C1 segment of cervical spinal cord (tissue), 14 donors: Measurements from ENCODE around the gene MIPOL1.

ENCODE experiments used
- DNase-seq, 14 donors: peaks; one replicate each; lab custom pipeline; 2025; lab: John Stamatoyannopoulos, UW

Gene MIPOL1

DNA sequence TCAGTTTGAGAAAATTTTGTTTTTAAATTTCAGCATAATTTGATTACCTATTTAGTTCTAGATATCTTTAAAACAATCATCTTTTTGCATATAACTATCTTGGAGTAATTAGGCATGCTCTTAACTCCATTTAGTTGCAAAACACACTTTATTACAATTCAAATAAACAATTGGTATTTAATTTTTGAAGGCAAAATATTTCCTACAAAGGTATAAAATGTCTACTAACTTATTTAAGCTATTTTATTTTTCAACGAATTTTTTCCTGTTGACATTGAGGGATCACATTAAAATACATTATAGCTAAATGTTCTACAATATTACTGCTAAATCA, 389.0 kb downstream of the MIPOL1 start:
- DNase-seq: no peak

DNA sequence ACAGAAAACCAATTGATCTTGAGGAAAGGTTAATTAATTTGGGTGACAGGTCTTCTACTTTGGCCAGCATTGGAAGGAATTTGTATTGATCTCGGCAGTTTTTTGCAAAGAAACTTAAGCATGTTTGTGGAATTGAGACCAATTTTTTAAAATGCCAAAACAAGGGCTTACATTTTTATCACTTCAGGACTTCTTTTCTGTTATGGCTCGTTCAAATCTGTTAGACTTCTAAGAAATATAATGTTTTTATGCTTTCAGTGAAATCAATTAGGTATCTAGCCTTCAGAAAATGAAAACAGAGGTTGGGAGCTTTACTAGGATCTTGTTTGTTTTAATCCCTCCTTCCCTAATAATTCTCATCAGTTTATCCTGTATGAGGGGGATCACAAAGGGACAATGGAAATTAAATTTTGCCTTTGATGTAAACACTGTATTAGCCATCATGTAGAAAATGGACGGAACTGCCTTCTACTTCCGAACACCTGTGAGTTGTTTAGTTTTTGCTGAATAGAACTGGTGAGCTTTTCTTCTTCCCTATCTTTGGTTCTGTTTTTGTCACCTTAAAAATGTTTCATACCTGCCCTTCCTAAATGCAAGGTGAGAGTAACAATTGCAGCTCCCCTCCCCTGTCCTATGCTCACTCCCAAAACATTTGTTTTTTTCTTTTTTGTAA, 389.5 kb downstream of the MIPOL1 start:
- DNase-seq: no peak

DNA sequence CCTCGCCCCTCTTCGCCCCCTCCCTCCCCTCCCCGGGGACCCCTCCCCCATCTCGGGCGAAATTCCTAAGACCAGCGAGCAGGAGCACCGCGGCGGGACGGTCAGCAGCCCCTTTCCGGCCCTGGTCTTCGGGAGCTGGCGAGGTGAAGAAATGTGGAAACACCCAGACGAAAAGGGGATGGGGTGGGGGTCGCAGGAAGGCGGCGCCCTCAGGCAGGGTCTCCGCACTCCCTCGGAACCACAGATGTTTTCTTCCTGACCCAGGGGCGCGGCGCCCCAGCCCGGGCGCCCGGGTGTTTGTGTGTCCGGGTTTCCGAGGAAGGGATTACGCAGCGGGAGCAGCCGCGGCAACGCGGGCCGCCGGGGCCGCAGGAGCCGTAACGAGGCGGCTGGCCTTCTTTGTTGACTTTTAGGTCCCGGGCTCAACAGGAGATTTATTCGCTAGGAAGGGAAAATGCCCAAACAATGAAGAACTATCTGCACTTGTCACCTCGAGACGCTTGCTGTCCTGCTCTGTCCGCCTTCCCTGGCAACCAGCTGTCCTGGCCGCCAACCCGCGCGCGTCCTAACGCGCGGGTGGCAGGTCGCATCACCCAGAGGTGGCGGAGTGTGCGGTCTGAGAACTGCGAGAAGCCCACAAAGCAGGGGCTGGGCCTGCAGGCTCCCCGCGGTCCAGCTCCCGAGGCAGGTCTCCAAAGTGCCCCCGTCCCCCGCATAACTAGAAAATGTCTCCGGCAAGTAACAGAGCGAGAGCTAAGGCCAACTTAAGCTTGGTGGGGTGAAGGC, 390.3 kb downstream of the MIPOL1 start:
- DNase-seq: no peak

DNA sequence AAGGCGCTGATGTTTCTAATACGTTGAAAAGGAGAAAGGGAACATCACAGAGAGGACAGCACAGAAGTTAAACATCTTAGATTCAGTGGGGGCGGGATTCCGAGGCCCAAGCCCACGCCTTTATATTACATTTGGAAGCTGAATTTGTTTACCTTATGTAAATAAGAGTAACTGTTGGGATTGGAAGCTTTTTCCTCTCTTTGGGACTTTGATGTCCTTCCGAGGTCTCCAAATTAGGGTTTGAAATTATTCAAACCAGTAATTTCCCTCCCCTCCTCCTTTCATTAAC, 390.9 kb downstream of the MIPOL1 start:
- DNase-seq: no peak

DNA sequence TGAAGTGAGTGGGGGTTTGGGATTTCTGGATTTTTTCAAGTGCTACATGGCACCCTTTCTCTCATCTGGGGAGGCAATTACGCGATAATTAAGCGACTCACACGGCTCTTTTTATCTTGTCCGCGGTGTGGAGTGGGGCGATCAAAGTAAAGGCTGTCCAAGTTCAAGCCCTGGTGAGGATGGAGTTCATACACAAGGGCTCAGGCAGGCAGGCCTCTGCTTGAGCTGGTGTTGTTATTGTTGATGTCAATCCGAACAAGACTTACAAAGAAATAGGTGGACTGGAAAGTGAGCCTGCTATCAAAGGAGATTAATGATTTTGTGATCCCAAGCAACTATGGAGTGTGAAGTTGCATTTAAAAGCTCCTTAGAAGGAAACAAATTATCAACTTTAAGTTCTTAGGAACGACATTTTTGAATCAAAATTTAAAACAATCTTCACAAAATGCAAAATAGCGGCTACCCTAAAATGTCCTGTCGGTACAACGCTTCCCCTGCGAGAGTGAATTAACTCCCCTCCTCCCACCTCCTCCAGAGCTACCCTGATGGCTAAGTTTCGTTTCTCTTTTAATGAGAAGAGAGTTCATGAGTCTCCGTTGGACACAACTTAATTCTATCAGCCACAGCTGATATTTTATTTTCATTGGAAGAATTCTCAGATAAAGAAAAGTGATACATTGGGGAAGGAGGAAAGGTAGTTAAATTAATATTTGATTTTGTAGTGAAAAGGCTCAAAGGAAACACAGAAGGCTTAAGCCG, 391.4 kb downstream of the MIPOL1 start:
- DNase-seq: no peak

DNA sequence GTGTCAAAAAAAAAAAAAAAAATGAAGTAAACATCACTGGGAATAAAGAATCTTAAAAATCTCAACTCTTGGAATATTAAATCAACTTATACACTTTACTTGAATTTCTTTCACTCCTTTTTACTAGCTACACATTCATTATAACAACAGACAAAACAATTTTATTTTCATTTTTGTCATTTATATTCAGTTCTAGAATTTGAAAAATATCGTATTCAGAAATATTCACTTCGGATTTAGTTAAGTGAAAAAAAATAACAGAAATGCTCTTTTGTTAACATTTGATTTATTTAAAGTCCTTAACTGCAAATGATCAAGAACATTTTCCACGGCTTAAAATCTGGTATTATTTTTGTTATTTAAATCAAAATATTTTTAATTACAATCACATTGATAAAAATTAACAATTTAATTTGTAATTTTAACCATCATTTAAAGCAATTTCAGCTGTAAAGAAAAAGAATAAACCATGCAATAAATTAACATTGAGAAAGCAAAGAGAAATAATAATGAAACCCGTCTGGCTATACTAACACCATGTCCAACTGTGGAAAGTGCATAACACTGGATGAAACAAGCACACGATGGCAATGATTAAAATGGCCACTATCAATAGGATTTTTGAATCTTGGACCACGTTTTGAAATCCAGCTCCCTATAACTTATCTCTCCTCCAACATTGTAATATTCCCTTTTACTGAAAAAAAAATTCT, 392.1 kb downstream of the MIPOL1 start:
- DNase-seq: no peak

DNA sequence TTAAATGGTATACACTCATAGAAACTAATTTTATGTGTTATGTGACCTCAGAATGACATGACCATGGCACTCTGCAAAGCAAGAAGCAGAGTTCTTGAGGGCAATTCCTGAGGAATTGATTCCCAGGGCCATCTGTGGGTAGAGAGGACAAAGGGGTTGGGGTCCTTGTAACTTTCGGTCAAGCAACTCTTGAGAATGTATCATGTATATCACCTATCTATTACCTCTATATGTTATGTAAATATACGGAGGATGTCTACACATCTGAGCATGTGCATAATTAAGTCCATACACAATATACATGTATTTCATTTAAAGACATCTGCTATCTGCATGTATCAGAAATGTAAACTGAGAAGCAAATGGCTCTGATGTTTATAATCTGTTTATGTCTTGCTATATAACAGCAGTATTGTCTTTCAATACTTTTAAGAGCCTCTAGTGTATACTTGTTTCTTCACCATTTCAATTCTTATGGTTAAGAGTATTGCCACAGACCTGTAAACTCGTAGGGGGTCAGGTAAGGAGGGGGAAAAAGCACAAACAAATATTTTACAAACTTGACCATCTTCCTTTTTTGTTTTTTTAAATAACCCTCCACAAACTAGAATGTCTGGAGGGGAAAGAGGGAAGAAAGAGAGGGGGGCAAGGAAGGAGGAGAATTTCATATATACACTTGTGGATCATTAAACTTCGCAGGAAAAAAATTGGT, 392.8 kb downstream of the MIPOL1 start:
- no peak for DNase-seq

DNA sequence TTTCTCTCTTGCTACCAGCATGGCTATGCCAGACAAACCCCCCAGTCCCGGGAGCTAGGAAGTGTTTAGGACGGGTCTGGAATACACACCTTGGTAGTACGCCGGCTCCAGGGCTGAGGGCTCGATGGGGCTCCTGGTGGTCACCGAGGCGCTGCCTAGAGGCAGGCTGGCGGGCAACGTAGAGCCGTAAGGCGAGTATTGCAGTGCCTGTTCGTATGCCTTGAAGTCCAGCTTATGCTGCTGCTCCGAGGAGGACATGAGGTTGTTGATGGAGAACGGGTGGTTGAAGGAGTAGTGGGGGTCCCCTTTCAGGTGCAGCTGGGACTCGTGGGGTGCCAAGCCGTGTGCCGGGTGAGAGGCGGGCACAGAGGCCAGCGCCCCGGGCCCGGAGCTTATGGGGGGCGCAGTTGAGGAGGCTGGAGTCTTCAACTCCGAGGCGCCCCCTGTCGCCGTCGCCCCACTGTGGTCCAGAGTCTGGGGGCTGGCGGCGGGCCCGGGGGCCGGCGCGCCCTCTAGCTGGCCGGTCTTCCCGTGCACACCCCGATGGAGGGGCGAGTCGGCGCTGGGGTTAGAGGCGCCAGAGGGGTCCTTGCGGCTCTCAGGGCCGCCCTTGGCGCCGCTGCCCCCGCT, 393.7 kb downstream of the MIPOL1 start:
- DNase-seq: no peak

DNA sequence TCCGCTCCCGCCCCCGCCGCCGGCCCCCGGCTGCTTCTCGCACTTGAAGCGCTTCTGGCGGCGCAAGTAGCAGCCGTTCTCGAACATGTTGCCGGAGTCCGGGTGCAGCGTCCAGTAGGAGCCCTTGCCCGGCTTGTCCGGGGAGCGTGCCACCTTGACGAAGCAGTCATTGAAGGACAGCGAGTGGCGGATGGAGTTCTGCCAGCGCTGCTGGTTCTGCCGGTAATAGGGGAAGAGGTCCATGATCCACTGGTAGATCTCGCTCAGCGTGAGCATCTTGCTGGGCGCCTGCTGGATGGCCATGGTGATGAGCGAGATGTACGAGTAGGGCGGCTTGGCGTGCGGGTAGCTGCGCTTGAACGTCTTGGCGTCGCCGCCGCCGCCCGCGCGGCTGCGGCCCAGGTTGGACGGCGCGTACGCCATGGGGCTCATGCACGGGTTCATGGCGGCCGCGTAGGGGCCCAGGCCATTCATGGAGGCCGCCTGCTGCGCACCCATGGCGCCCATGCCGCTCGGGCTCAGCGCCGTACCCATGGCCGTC, 394.3 kb downstream of the MIPOL1 start:
- DNase-seq: no peak

DNA sequence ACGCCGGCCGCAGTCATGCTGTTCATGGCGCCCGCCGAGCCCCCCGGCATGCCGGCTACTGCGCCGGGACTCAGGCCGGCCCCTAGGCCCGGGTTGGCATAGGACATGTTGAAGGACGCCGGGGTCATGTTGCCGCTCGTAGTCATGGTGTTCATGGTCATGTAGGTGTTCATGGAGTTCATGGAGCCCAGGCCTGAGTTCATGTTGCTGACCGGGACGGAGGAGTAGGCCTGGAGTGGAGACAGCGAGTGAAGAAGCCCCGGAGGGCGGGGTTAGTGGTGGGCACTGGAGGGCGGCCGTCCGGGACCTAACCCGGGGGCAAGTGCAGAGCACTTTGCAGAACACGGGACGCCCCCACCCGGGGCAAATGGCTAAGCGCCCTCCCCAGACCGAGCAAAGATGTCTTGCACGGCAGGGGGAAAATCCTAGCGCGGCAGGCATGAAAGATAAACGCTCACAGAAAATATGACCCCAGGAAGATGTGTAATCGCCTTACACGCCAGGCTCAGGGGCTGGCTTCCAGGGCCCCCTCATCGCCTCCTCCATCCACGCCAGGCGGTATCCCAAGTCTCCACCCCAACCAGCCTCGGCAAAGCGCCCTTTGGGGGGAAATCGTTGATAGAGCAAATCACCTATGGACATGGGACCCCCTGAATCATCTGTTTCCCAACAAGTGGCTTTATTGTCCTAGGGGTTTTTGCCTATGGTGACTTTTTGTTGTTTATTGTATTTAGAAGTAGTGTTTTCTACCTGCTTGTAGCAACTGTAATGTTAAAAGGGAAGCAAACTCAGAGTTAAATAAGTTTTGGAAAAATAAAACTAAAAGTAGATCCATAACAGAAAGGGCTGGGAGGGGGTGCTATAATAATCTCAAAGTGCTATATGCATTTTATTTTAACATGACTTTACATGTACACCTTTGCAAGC, 395.0 kb downstream of the MIPOL1 start:
- DNase-seq: no peak

DNA sequence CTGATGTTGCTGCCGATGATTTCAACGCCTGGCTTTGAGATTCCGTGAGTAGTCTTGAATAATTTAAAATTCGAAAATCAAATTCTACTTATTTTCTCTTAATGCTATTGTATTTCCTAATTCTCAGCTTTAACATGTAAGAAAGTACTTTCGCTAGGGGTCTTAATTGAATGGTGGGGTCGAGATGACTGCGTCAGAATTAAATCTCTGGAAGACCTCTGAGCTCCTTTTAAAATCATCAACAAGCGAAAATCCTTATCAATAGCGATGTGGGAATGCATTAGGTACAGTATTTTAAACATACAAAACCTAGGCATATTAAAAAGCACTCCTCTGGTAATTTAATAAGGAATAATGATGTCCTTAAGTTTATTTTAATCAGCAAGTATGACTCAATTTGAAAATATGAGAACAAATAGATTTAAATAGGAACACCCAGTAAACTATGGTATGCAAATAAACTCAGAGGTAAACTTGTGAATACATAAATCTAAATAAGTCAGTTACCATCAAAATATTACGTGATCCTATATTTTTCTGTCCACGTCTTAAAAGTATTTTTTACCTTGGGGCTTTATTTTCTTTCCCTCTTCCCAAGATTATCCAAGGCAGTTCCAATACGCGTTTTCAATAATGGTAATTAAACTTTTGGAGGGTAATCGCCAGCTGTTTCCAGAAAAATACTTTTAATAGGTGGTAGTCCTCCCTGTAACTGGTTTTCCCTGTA, 395.9 kb downstream of the MIPOL1 start:
- DNase-seq: no peak

DNA sequence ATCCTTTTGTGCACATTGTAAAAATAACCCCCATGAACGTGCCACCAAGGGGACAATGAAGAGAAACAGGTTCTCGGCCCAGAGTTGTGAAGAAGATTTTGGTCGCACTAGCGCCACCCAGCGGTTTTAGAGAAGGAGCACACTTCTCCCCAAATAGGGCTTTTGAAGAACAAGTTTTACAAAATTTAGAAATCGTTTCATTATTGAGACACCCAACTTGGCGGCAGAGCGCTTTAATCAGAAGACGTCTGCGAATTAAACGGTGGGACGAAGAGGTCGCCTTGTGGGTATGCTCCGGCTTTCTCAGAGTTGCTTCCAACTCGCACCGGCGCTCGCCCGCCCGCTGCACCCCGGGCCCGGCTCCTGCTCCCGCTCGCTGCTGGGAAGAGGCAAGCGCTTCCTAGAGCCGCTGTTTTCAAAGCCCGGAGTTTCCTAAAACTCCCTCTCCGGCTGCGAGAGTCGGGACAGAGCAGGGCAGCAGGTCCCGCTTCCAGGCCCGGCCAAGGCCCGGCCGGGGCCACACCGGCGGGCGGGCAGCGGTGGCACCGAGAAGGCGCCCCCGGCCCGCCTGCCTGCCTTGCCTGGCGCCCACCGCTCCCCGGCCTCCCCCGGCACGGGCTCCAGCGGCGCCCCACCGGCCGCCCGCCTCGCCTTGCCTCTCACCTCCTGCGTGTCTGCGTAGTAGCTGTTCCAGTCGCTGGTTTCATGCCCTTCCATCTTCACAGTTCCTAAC, 396.7 kb downstream of the MIPOL1 start:
- peak in 4 of 14 donors; percentile 12 to 35 (median 16) for DNase-seq

DNA sequence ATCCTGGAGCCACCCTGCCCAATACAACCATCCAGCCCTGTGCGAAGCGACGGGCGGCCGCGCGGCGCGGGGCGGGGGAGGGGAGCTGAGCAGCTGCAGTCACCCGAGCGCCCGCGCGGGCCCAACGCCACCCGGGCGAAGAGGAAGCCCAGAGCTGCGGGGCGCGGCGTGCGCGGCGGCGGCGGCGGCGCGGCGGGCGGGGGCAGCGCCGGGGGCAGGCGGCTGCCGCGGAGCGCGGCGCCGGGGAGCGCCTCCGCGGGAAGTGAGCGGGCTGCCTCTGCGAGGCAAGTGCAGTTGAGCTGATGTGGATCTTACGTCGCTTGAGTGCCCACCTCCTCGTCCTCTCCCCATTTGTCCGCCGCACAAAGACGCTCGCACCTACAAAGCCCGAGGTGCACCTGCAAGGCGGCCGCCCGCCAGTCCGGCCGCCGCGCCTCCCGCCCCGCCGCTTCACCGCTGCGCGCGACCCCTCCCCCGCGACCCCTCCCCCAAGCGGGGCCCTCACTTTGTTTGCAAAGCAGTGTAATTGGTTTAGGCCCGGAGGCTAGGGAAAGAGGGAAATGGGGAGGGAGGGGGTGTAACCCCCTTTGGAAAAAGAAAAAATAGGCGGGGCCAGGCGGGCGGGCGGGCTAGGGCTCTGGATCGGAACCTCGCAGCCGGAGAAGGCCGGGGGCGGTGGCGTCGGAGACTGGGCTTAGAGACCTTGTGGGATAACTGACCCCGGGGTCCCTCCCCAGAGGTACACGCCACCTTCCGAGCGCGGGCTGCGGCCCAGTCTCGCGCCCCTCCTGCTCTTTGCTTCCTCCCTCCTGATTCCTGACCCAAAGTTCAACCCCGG, 397.5 kb downstream of the MIPOL1 start, which contains the start of the genes FOXA1 and TTC6:
TSS of gene FOXA1 (minus strand) at position 279 of the 838 bp plus-strand sequence. CDS start at position 2, 277 bp downstream.
TSS of gene TTC6 (plus strand) at position 659 of the 838 bp plus-strand sequence. CDS start 26,436 bp downstream, outside the sequence.
- no peak for DNase-seq

DNA sequence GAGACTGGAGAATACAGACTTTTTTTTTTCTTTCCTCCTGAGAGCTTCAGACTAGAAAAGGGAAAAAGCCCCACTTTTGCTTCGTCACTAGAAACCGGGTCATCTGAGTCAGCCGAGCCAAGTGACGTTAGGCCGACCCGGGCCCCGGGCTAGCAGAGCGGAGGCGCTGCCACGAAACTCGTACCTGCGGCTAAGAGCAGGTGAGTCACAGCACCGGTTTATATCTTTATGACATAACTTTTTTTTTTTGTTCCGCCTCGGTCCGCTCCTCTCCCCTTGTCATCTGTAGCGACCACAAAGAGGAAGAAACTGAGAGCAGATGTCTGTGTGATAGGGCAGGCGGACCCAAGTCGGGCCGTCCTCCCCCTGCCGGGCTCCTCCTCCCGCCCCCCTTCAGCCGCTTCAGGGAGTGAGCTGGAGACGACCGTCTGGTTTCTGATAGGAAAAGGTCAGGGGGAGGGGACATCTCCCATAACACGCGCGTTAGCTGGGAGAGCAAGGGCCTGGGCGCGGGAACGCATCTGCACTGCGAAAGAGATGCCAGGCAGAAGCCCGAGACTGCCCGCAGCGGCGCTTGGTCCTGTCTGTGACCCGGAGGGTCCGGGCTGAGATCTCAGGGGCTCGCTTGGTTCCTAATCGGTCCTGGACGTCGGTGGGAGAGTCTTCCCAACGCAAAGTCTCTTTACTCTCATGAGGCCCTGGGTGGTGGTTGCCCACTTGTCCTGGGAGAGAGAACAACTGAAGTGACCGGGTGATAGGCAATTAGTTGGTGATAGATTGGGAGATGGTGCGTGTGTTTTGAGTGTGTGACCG, 398.3 kb downstream of the MIPOL1 start:
- no peak for DNase-seq

DNA sequence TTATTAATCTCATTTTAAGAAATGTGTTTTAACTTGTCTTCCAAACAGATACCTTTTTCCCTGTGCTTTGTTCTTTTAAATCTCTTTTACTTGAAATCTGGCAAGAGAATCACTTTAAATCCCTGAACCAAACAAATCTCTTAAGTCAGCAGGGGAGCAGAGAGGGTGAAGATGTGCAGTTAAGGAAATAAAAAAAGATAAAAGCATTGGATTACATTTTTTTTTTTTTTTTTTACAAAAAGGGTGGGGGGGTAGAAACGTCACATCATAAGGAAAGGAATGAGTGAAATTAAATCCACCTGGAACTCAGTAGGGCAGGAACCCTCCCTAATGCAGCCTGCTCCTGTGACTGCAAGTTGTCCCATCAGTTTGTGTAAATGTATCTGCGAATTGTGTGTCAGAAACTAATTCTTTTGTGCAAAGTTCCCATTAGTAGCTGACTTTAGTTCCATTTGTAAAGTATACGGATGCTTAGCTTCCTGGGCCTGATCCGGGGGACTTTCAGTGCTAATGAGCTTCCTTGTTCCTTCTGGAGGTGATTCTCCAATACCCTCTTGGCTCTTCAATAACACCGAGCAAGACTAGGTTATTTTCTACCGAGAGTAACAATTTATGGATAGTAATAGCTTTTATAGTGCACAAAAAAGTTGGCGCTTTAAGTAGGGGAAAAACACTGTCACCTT, 399.2 kb downstream of the MIPOL1 start:
- no peak for DNase-seq

DNA sequence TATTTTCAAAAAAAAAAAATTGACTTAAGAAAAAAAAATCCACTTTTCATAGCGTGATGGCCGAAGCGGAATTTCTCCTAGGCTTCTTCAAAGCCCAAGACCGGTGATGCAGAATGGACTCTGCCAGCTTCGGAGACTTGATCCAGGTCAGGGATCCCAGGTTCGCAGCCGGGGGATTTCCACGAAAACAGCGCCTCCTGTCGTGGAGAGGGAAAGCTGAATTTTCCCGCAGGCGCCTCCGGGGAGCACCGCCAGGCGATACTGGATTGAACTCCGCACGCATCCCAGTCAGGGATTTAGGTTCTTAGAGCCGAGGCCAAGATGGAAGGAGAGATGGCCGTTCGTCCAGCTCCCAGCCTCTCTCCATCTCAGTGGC, 399.8 kb downstream of the MIPOL1 start:
- DNase-seq: no peak
